ENCODE measurements around the gene PSMA8.

DNA sequence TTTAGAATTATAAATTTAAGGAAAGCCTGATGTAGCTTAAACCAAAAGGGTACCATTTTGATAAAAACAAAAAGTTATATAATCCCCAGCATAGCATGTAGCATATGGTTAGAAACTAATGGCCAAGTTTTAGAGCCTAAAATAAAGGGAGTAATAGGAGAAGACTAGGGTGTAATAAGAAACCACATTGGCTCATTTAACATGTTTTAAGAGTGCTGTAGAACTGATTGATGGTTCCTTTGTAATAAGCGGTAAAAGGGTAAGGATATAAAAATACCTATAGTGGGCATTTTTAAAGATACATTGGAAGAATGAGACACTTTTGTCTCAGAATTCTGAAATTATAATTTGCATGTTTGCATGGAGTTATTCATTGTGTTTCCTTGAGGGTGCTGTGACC lies 1.9 kb downstream of the PSMA8 start:
- no peak for TF ChIP-seq GATA3 (IDR thresholded peaks at IDR 0.05; ENCODE audit: low read depth, low read length)
- TF ChIP-seq GATA2 (IDR thresholded peaks at IDR 0.05; ENCODE audit: low read depth, low read length), result no peak

Data from SH-SY5Y (cell line).